Natural killer cell (primary cell): ENCODE results near the gene SPAG9. TPM values are rescaled to one million over a fixed set of nuclear protein-coding genes. Genes with fewer than 3 reads are reported as not detected.

Source experiments
- ATAC-seq, 3 donors: fragments of 150-1000 bp in 2 of 3; fragments of 200-7000 bp in 1 of 3; cut with Tn5 transposase; 1 replicate in 1 of 3; 2 replicates in 2 of 3; pipeline ENCODE4 v1.10.0; 2021; ENCODE audit warnings: mild to moderate bottlenecking in 2 of 3, moderate library complexity in 2 of 3
- DNase-seq, 2 donors: peaks; one replicate each; pipeline versions ENCODE4 v3.0.0 to v3.0.0-alpha.2; 2013 to 2021; ENCODE audit warnings: mixed read lengths in 1 of 2
- H3K27ac ChIP-seq: one replicate; pipeline ENCODE4 v1.5.1; 2013; ENCODE audit warnings: mild to moderate bottlenecking, low read length
- H3K27me3 ChIP-seq: one replicate; pipeline ENCODE4 v1.6.1; 2013; ENCODE audit warnings: low read length; ENCODE audit not compliant: control insufficient read depth, insufficient read depth
- H3K36me3 ChIP-seq: one replicate; pipeline ENCODE4 v1.6.1; 2013; ENCODE audit warnings: low read length; ENCODE audit not compliant: control insufficient read depth, insufficient read depth
- H3K4me1 ChIP-seq: one replicate; pipeline ENCODE4 v1.6.1; 2013; ENCODE audit warnings: low read length; ENCODE audit not compliant: control insufficient read depth, insufficient read depth
- H3K4me3 ChIP-seq: one replicate; pipeline ENCODE4 v1.5.1; 2013; ENCODE audit warnings: low read length
- H3K9me3 ChIP-seq: one replicate; pipeline ENCODE4 v1.6.1; 2013; ENCODE audit warnings: low read length; ENCODE audit not compliant: control insufficient read depth, insufficient read depth
- H3K27ac Mint-ChIP-seq, 2 donors: one replicate each; pipeline ENCODE4 v1.8.0; 2022; ENCODE audit warnings: mild to moderate bottlenecking in 2 of 2, mixed read lengths in 2 of 2, moderate library complexity in 1 of 2
- H3K27me3 Mint-ChIP-seq, 2 donors: one replicate each; pipeline ENCODE4 v1.8.0; 2022; ENCODE audit warnings: low read depth in 2 of 2, mixed read lengths in 2 of 2
- H3K36me3 Mint-ChIP-seq: one replicate; pipeline ENCODE4 v1.8.0; 2022; ENCODE audit warnings: mixed read lengths
- H3K4me1 Mint-ChIP-seq, 2 donors: one replicate each; pipeline ENCODE4 v1.8.0; 2022; ENCODE audit warnings: mixed read lengths in 2 of 2
- H3K4me3 Mint-ChIP-seq: one replicate; pipeline ENCODE4 v1.8.0; 2022; ENCODE audit warnings: mild to moderate bottlenecking, moderate library complexity, mixed read lengths
- H3K9me3 Mint-ChIP-seq, 2 donors: one replicate each; pipeline ENCODE4 v1.8.0; 2022; ENCODE audit warnings: mixed read lengths in 2 of 2
- WGBS: methylation state at CpG from one replicate; pipeline ENCODE4 v1.1.7; 2013; ENCODE audit warnings: missing lambda C conversion rate; ENCODE audit not compliant: insufficient coverage; 5-methylcytosine and 5-hydroxymethylcytosine counted together
- intact Hi-C: fragments of 100-400 bp; cut with micrococcal nuclease; formaldehyde crosslinking; loops from one replicate; pipeline ENCODE4 v1.14.2; 2022
- total RNA-seq, 4 donors: library from RNA; stranded (reverse); fragments of 120-200 nt in 1 of 4; gene quantifications; one replicate each; pipeline versions ENCODE4 v1.2.3 to v1.2.4, GENCODE V29; 2013 to 2022
- TF ChIP-seq, protein P1 (sequence below): fragments of 200-600 bp; IDR thresholded peaks from one replicate; pipeline ENCODE4 v1.8.0; 2022; ENCODE audit warnings: antibody characterized with exemption

The SPAG9 gene
- total RNA-seq, 3 donors from 2014 or later (not counting 1 experiment from before 2014, with no cell fraction given), result 78.1 to 91.7 (median 90.3) TPM

DNA sequence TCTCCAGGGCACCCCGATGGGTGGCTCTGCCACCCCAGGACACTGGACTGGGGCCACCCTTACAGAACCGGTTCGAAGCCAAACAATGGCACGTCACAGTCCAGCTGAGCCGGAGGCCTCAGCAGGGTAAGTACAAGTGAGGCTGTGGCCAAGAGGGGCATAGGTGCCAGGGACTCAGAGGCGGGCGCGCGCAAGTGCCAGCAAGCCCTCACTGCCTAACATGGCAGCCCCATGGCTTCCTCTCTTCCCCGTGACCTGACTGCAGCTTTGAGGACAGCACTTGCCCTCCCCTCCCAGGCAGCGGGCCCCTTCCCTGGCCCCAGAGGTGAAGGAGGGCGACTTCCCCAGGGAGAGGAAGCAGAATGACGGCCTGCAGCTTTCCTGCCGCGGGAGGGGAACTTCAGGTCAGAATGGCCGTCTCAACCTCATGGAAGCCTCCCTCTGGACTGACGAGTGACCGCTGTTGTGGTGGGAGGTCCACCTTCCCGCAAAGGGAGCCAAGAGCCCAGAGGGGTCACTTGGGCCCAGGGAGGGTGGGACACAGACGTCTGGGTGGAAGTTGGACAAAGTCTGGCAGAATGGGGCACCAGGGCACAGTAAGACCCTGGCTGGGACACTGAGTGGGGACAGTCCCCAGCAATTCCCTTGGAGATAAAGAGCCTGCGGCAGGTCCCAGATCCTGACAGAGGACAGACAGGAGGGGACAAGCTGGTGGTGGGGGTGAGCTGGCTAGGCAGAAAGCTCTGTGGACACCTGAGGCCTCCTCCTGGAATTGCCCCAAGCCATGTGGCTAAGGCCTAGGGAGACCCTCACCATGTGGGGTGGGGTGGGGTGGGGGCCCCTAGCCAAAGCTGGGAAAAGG, 202.4 kb downstream of the SPAG9 start:
- Mint-ChIP-seq H3K27me3 (peaks cover 0 to 4% of the 10 kb centered on the region in 2 donors), H3K36me3 (no peaks in the 10 kb centered on the region), H3K4me3 (no peak overlapping the region), H3K4me1 (peaks cover 8 to 15% of the 10 kb centered on the region in 2 donors), H3K9me3 (no peaks in the 10 kb centered on the region), H3K27ac (peak overlapping the region in 1 of 2 donors; percentile 97)
- peak overlapping the region; percentile 55 for H3K27ac ChIP-seq
- no peak overlapping the region for H3K4me3 ChIP-seq
- 81% methylated on average over 21 of the region's 21 CpGs for WGBS
- ATAC-seq (no peak), DNase-seq (peak in 1 of 2 donors; percentile 26)
- no peaks in the 10 kb centered on the region for H3K36me3 ChIP-seq
- TF ChIP-seq, protein P1, sequence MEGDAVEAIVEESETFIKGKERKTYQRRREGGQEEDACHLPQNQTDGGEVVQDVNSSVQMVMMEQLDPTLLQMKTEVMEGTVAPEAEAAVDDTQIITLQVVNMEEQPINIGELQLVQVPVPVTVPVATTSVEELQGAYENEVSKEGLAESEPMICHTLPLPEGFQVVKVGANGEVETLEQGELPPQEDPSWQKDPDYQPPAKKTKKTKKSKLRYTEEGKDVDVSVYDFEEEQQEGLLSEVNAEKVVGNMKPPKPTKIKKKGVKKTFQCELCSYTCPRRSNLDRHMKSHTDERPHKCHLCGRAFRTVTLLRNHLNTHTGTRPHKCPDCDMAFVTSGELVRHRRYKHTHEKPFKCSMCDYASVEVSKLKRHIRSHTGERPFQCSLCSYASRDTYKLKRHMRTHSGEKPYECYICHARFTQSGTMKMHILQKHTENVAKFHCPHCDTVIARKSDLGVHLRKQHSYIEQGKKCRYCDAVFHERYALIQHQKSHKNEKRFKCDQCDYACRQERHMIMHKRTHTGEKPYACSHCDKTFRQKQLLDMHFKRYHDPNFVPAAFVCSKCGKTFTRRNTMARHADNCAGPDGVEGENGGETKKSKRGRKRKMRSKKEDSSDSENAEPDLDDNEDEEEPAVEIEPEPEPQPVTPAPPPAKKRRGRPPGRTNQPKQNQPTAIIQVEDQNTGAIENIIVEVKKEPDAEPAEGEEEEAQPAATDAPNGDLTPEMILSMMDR, result no peak
- no peaks in the 10 kb centered on the region for H3K27me3 ChIP-seq
- intact Hi-C loops, result no loop called here
- no peaks in the 10 kb centered on the region for H3K9me3 ChIP-seq
- peaks cover 40% of the 10 kb centered on the region for H3K4me1 ChIP-seq

DNA sequence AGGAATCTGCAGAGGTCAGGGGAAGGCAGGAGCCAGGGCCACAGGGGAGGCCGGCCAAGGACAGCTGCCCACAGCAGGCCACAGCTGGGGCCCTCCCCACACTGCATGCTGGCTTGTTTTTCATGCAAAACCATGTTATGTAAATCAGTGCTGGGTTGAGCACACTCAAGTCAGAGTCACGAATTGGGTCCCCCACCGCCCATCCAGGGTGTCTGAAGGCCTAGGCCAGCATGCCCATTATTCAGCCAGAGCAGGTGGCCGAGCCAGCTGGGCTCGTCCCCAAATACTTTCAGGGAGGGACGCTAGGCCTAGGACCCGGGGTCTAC, 203.3 kb downstream of the SPAG9 start:
- no peaks in the 10 kb centered on the region for H3K36me3 ChIP-seq
- H3K4me3 Mint-ChIP-seq, result no peak overlapping the region
- H3K4me1 Mint-ChIP-seq, result peaks cover 8 to 15% of the 10 kb centered on the region in 2 donors
- H3K27me3 ChIP-seq, result no peaks in the 10 kb centered on the region
- H3K9me3 Mint-ChIP-seq, result no peaks in the 10 kb centered on the region
- H3K27ac ChIP-seq, result no peak overlapping the region
- H3K27ac Mint-ChIP-seq, result no peak overlapping the region
- 78% methylated on average over 7 of the region's 7 CpGs for WGBS
- no peak for DNase-seq
- peaks cover 0 to 4% of the 10 kb centered on the region in 2 donors for H3K27me3 Mint-ChIP-seq
- no peaks in the 10 kb centered on the region for H3K36me3 Mint-ChIP-seq
- no peaks in the 10 kb centered on the region for H3K9me3 ChIP-seq
- ATAC-seq, result no peak
- peaks cover 40% of the 10 kb centered on the region for H3K4me1 ChIP-seq
- TF ChIP-seq, protein P1, result no peak
- H3K4me3 ChIP-seq, result no peak overlapping the region
- intact Hi-C loops, result no loop called here

DNA sequence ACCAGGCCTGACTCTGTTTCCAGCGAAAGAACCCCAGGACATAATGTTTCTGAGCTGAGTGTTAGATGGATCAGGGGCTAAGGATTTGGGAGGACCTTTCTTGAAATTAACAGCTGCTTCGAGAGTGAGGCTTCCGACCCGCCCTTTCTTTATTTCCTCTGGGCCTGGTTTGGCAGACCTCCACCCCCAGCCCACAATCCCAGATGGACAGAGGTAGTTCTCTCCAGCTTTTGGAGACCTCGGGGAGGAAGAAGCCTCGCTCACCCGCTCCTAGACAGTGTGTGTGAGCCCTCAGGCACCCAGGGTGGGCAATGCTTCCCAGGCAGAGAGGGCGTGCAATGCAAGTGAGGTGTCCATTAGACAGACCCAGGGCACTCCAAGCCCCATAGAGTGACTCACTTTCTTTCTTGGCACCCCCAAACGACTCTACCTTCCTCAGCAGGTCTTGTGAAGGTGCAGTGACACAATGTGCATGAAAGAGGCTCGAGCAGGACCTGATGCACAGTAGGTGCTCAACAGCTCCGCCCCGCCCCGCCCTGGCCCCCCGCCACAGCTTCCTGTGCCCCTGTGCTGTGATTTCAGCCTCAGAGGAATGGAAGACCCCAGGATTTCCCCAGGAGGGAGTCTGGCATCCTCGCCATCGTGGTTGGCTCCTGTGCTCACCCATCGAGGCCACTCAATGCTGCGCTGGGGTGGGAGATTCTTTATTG, 203.8 kb downstream of the SPAG9 start:
- peaks cover 40% of the 10 kb centered on the region for H3K4me1 ChIP-seq
- H3K27ac Mint-ChIP-seq, result peak overlapping the region in 1 of 2 donors; percentile 46
- no peak overlapping the region for H3K4me3 ChIP-seq
- H3K36me3 ChIP-seq, result no peaks in the 10 kb centered on the region
- 78% methylated on average over 18 of the region's 18 CpGs for WGBS
- H3K27me3 ChIP-seq, result no peaks in the 10 kb centered on the region
- no peaks in the 10 kb centered on the region for H3K36me3 Mint-ChIP-seq
- no peak for ATAC-seq
- peaks cover 0 to 4% of the 10 kb centered on the region in 2 donors for H3K27me3 Mint-ChIP-seq
- no peaks in the 10 kb centered on the region for H3K9me3 Mint-ChIP-seq
- no peak overlapping the region for H3K27ac ChIP-seq
- H3K4me3 Mint-ChIP-seq, result no peak overlapping the region
- intact Hi-C loops, result no loop called here
- no peak for DNase-seq
- TF ChIP-seq, protein P1, result no peak
- peaks cover 8 to 15% of the 10 kb centered on the region in 2 donors for H3K4me1 Mint-ChIP-seq
- no peaks in the 10 kb centered on the region for H3K9me3 ChIP-seq
